Liver (tissue), 9 donors: Measurements from ENCODE around the gene TENM3. TPM values are rescaled to one million over a fixed set of nuclear protein-coding genes. Genes with fewer than 3 reads are reported as not detected.

Experiments
- DNase-seq: peaks from one replicate; pipeline ENCODE4 v3.0.0-alpha.2; 2017; ENCODE audit warnings: low spot score
- H3K27ac ChIP-seq, 2 donors: one replicate each; pipeline ENCODE4 v1.7.0; 2013; ENCODE audit warnings: inconsistent platforms in 2 of 2, low read length in 2 of 2, control low read depth in 1 of 2, low read depth in 1 of 2, mild to moderate bottlenecking in 1 of 2
- H3K27me3 ChIP-seq, 4 donors: one replicate each; pipeline versions ENCODE4 v1.6.1 to v1.7.0; 2013; ENCODE audit warnings: low read length in 3 of 4, inconsistent platforms in 1 of 4, mild to moderate bottlenecking in 1 of 4, moderate library complexity in 1 of 4; ENCODE audit not compliant: control insufficient read depth in 4 of 4, insufficient read depth in 4 of 4
- H3K36me3 ChIP-seq, 4 donors: one replicate each; pipeline versions ENCODE4 v1.6.1 to v1.7.0; 2013; ENCODE audit warnings: low read length in 3 of 4, mild to moderate bottlenecking in 3 of 4, low read depth in 1 of 4, moderate library complexity in 1 of 4; ENCODE audit not compliant: control insufficient read depth in 4 of 4, insufficient read depth in 3 of 4
- H3K4me1 ChIP-seq, 4 donors: one replicate each; pipeline versions ENCODE4 v1.6.1 to v1.7.0; 2013; ENCODE audit warnings: low read length in 3 of 4, mild to moderate bottlenecking in 3 of 4, moderate library complexity in 1 of 4; ENCODE audit not compliant: control insufficient read depth in 4 of 4, insufficient read depth in 4 of 4
- H3K4me3 ChIP-seq, 3 donors: one replicate each; pipeline versions ENCODE4 v1.6.1 to v1.7.0; 2013; ENCODE audit warnings: low read length in 3 of 3, control low read depth in 1 of 3, low read depth in 1 of 3, mild to moderate bottlenecking in 1 of 3
- H3K9ac ChIP-seq, 2 donors: one replicate each; pipeline ENCODE4 v1.7.0; 2013; ENCODE audit warnings: low read length in 2 of 2, mild to moderate bottlenecking in 2 of 2, moderate library complexity in 2 of 2, control low read depth in 1 of 2, low read depth in 1 of 2
- H3K9me3 ChIP-seq, 4 donors: one replicate each; pipeline versions ENCODE4 v1.6.1 to v1.7.0; 2013; ENCODE audit warnings: low read length in 3 of 4; ENCODE audit not compliant: control insufficient read depth in 4 of 4
- EGR1 ChIP-seq, 2 donors: IDR thresholded peaks; 2 replicates each; pipeline ENCODE4 v1.6.1; 2016 to 2018; ENCODE audit warnings: antibody characterized with exemption in 2 of 2, low read depth in 2 of 2
- FOXA2 ChIP-seq: IDR thresholded peaks from 2 replicates; pipeline ENCODE4 v1.6.1; 2016; ENCODE audit warnings: antibody characterized with exemption
- GABPA ChIP-seq, 2 donors: IDR thresholded peaks in 1 of 2; conservative IDR thresholded peaks in 1 of 2; 2 replicates each; pipeline ENCODE4 v1.6.1; 2016; ENCODE audit warnings: antibody characterized with exemption in 2 of 2, mild to moderate bottlenecking in 1 of 2, moderate library complexity in 1 of 2
- HNF4A ChIP-seq, 2 donors: conservative IDR thresholded peaks; 2 replicates each; pipeline ENCODE4 v1.6.1; 2016; ENCODE audit warnings: antibody characterized with exemption in 2 of 2, mild to moderate bottlenecking in 2 of 2
- HNF4G ChIP-seq: IDR thresholded peaks from 2 replicates; pipeline ENCODE4 v1.6.1; 2016; ENCODE audit warnings: antibody characterized with exemption
- NR2F2 ChIP-seq: IDR thresholded peaks from 2 replicates; pipeline ENCODE4 v1.6.1; 2016; ENCODE audit warnings: antibody characterized with exemption
- RAD21 ChIP-seq, 2 donors: IDR thresholded peaks; 2 replicates each; pipeline ENCODE4 v1.6.1; 2016; ENCODE audit warnings: antibody characterized with exemption in 2 of 2, mild to moderate bottlenecking in 2 of 2
- RXRA ChIP-seq, 2 donors: IDR thresholded peaks; 2 replicates each; pipeline ENCODE4 v1.6.1; 2017 to 2018; ENCODE audit warnings: antibody characterized with exemption in 2 of 2, mild to moderate bottlenecking in 1 of 2
- TAF1 ChIP-seq: conservative IDR thresholded peaks from 2 replicates; pipeline ENCODE4 v1.6.1; 2016; ENCODE audit warnings: antibody characterized with exemption, mild to moderate bottlenecking
- YY1 ChIP-seq: IDR thresholded peaks from 2 replicates; pipeline ENCODE4 v1.6.1; 2016; ENCODE audit warnings: antibody characterized with exemption, mild to moderate bottlenecking
- WGBS: extraction: QIAGEN DNeasy Blood & Tissue Kit; methylation state at CpG from one replicate; pipeline ENCODE4 v1.1.7; 2013; 5-methylcytosine and 5-hydroxymethylcytosine counted together
- polyA plus RNA-seq, 2 donors: library from polyadenylated mRNA; stranded (reverse) in 1 of 2; unstranded in 1 of 2; fragments of 200-250 nt in 1 of 2; fragments of >200 nt in 1 of 2; fragmentation: Nextera tagmentation in 1 of 2; extraction: Ambion mirVana in 1 of 2; gene quantifications; one replicate each; pipeline versions ENCODE4 v1.2.1 to v1.2.3, GENCODE V29; 2013 to 2015
- total RNA-seq, 2 donors: library from RNA; depleted of rRNA; stranded (reverse); fragments of >200 nt; gene quantifications; one replicate each; pipeline ENCODE4 v1.2.3, GENCODE V29; 2014
- TF ChIP-seq, protein P1 (sequence below): IDR thresholded peaks from 2 replicates; pipeline ENCODE4 v1.6.1; 2016; ENCODE audit warnings: antibody characterized with exemption
- TF ChIP-seq, protein P2 (sequence below): IDR thresholded peaks from 2 replicates; pipeline ENCODE4 v1.6.1; 2016; ENCODE audit warnings: antibody characterized with exemption
- TF ChIP-seq, protein P3 (sequence below): fragments of 150-350 bp; IDR thresholded peaks from 2 replicates; pipeline ENCODE4 v1.5.1; 2017; ENCODE audit warnings: improper control_type of control experiment, low read depth, low read length; ENCODE audit not compliant: missing input control
- TF ChIP-seq, protein P4 (sequence below): IDR thresholded peaks from 2 replicates; pipeline ENCODE4 v1.6.1; 2016; ENCODE audit warnings: antibody characterized with exemption, mild to moderate bottlenecking
- TF ChIP-seq, protein P5 (sequence below): IDR thresholded peaks from 2 replicates; pipeline ENCODE4 v1.6.1; 2016; ENCODE audit warnings: antibody characterized with exemption
- donor health status: healthy.
- donor health status: healthy.
- donor health status: healthy.
- donor health status: healthy.
- donor health status: healthy.

TENM3 gene
- total and polyA plus RNA-seq, 4 donors, result 0.32 to 16.8 (median 0.70) TPM

DNA sequence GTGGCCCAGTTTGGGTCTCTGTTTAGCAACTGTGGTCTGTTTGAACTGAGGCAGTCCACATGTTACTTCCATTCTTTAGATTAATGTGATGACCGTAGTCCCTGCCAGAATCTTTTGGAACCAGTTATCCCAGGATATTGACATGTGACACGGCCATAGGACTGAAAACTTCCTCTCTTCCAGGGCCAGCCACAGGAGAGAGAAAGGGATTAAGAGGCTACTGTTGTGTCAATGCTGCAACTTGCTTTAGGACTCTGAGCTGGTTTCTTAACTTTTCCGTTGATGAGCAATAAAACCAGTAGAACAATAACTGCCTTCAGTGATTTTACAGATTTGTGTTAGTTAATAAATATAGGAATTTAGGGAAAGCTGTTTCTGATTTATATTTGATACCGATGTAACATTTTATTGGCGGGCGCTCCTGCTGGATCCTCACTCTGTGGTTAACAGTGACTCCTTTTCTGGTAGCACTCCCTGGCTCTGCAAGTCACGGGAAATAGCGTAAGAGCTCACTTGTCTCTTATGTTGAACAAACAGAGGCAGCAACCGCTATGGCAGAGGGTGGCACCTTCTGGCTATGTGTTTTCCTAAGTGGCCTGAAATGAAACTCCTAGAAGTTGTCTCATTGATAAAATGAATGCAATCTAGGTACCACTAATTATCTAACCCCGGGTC lies 2.5 kb downstream of the TENM3 start:
- Histone ChIP-seq H3K27ac (no peak overlapping the region), H3K9ac (no peak overlapping the region), H3K4me1 (no peaks in the 10 kb centered on the region), H3K27me3 (no peaks in the 10 kb centered on the region), H3K4me3 (no peak overlapping the region), H3K9me3 (no peaks in the 10 kb centered on the region), H3K36me3 (no peaks in the 10 kb centered on the region)
- WGBS, result 64% methylated on average over 10 of the region's 10 CpGs
- no peak for DNase-seq
- TF ChIP-seq, protein P1, sequence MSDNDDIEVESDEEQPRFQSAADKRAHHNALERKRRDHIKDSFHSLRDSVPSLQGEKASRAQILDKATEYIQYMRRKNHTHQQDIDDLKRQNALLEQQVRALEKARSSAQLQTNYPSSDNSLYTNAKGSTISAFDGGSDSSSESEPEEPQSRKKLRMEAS, result no peak
- TF ChIP-seq TAF1 (no peak), HNF4A (conservative IDR thresholded peaks at IDR 0.05) (no peak), FOXA2 (no peak), EGR1 (IDR thresholded peaks at IDR 0.05; ENCODE audit: low read depth in 2 of 2) (no peak), YY1 (no peak)
- TF ChIP-seq, protein P2, sequence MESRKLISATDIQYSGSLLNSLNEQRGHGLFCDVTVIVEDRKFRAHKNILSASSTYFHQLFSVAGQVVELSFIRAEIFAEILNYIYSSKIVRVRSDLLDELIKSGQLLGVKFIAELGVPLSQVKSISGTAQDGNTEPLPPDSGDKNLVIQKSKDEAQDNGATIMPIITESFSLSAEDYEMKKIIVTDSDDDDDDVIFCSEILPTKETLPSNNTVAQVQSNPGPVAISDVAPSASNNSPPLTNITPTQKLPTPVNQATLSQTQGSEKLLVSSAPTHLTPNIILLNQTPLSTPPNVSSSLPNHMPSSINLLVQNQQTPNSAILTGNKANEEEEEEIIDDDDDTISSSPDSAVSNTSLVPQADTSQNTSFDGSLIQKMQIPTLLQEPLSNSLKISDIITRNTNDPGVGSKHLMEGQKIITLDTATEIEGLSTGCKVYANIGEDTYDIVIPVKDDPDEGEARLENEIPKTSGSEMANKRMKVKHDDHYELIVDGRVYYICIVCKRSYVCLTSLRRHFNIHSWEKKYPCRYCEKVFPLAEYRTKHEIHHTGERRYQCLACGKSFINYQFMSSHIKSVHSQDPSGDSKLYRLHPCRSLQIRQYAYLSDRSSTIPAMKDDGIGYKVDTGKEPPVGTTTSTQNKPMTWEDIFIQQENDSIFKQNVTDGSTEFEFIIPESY, result no peak
- TF ChIP-seq, protein P3, sequence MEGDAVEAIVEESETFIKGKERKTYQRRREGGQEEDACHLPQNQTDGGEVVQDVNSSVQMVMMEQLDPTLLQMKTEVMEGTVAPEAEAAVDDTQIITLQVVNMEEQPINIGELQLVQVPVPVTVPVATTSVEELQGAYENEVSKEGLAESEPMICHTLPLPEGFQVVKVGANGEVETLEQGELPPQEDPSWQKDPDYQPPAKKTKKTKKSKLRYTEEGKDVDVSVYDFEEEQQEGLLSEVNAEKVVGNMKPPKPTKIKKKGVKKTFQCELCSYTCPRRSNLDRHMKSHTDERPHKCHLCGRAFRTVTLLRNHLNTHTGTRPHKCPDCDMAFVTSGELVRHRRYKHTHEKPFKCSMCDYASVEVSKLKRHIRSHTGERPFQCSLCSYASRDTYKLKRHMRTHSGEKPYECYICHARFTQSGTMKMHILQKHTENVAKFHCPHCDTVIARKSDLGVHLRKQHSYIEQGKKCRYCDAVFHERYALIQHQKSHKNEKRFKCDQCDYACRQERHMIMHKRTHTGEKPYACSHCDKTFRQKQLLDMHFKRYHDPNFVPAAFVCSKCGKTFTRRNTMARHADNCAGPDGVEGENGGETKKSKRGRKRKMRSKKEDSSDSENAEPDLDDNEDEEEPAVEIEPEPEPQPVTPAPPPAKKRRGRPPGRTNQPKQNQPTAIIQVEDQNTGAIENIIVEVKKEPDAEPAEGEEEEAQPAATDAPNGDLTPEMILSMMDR, result no peak

DNA sequence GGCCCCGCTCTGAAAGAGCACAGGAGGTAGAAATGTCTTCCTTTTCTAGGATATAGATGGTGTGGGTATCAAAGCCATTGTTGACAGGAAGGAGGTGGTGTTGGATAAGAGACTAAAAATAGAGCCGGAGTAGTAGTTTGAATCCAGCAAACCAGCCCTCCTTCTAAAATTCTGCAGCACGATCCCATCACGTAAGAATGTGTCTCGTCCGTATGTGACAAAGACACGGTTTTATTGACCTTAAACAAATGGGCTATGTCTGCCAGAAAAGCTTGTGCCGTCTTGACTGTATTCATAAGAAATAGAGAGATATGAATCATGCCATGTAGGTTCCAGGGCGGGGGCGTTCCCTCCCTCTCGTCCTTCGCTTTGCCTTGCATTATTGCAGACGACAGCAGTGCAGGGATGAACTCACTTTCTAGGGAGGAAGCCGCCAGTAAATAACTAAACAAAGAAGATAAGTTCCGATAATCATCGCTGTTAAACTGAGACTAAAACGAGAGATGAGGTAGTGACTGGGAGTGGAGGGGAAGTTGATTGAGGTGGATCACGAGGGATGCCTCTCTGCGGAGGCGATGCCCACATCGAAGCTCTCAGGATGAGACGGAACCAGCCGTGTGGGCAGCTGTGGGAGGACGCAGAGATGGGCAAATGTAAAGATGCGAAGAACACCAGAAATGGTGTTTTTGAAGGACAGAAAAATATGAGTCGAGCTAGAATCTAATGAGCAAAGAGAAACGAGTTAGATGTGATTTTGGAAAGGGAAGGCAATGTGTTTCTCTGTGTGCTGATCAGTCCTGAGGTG lies 3.4 kb downstream of the TENM3 start:
- H3K27ac ChIP-seq, result no peak overlapping the region
- no peaks in the 10 kb centered on the region for H3K4me1 ChIP-seq
- no peaks in the 10 kb centered on the region for H3K27me3 ChIP-seq
- no peaks in the 10 kb centered on the region for H3K36me3 ChIP-seq
- no peak overlapping the region for H3K4me3 ChIP-seq
- TF ChIP-seq, protein P4, sequence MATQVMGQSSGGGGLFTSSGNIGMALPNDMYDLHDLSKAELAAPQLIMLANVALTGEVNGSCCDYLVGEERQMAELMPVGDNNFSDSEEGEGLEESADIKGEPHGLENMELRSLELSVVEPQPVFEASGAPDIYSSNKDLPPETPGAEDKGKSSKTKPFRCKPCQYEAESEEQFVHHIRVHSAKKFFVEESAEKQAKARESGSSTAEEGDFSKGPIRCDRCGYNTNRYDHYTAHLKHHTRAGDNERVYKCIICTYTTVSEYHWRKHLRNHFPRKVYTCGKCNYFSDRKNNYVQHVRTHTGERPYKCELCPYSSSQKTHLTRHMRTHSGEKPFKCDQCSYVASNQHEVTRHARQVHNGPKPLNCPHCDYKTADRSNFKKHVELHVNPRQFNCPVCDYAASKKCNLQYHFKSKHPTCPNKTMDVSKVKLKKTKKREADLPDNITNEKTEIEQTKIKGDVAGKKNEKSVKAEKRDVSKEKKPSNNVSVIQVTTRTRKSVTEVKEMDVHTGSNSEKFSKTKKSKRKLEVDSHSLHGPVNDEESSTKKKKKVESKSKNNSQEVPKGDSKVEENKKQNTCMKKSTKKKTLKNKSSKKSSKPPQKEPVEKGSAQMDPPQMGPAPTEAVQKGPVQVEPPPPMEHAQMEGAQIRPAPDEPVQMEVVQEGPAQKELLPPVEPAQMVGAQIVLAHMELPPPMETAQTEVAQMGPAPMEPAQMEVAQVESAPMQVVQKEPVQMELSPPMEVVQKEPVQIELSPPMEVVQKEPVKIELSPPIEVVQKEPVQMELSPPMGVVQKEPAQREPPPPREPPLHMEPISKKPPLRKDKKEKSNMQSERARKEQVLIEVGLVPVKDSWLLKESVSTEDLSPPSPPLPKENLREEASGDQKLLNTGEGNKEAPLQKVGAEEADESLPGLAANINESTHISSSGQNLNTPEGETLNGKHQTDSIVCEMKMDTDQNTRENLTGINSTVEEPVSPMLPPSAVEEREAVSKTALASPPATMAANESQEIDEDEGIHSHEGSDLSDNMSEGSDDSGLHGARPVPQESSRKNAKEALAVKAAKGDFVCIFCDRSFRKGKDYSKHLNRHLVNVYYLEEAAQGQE, result no peak
- TF ChIP-seq GABPA (IDR thresholded peaks at IDR 0.05 in 1 of 2, conservative IDR thresholded peaks at IDR 0.05 in 1 of 2) (no peak), RXRA (IDR thresholded peaks at IDR 0.05) (no peak), RAD21 (IDR thresholded peaks at IDR 0.05) (no peak), NR2F2 (no peak), HNF4G (no peak)
- TF ChIP-seq, protein P5, sequence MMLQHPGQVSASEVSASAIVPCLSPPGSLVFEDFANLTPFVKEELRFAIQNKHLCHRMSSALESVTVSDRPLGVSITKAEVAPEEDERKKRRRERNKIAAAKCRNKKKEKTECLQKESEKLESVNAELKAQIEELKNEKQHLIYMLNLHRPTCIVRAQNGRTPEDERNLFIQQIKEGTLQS, result no peak
- no peak for DNase-seq
- H3K9me3 ChIP-seq, result no peaks in the 10 kb centered on the region
- no peak overlapping the region for H3K9ac ChIP-seq
- 67% methylated on average over 27 of the region's 27 CpGs for WGBS
